ENCODE results near the gene PTPRS. TPM values are rescaled to one million over a fixed set of nuclear protein-coding genes. Genes with fewer than 3 reads are reported as not detected.

PTPRS gene
- total and polyA plus RNA-seq, 9 of the 15 experiments (the other 6 are each of a cell fraction or from before 2014, with no cell fraction given) = 1.1 to 49.4 (median 14.1) TPM

- TF ChIP-seq, protein P1, sequence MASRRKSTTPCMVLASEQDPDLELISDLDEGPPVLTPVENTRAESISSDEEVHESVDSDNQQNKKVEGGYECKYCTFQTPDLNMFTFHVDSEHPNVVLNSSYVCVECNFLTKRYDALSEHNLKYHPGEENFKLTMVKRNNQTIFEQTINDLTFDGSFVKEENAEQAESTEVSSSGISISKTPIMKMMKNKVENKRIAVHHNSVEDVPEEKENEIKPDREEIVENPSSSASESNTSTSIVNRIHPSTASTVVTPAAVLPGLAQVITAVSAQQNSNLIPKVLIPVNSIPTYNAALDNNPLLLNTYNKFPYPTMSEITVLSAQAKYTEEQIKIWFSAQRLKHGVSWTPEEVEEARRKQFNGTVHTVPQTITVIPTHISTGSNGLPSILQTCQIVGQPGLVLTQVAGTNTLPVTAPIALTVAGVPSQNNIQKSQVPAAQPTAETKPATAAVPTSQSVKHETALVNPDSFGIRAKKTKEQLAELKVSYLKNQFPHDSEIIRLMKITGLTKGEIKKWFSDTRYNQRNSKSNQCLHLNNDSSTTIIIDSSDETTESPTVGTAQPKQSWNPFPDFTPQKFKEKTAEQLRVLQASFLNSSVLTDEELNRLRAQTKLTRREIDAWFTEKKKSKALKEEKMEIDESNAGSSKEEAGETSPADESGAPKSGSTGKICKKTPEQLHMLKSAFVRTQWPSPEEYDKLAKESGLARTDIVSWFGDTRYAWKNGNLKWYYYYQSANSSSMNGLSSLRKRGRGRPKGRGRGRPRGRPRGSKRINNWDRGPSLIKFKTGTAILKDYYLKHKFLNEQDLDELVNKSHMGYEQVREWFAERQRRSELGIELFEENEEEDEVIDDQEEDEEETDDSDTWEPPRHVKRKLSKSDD (conservative IDR thresholded peaks at IDR 0.05; ENCODE audit: low read length) = no peak
- no peak for TF ChIP-seq ILK (tag; IDR thresholded peaks at IDR 0.05; ENCODE audit: borderline replicate concordance, low read depth)
- TF ChIP-seq KDM5B (IDR thresholded peaks at IDR 0.05; ENCODE audit: insufficient replicate concordance, low read depth, low read length) = peak; percentile 96
- TF ChIP-seq SMC3 (conservative IDR thresholded peaks at IDR 0.05; ENCODE audit: insufficient read depth, low read depth, low read length) = no peak
- no peak for TF ChIP-seq SP1 (CRISPR knock-in tag; IDR thresholded peaks at IDR 0.05)
- peak in 1 of 2 experiments; percentile 70; a peak in 2 of 4 replicates for TF ChIP-seq SRF (CRISPR knock-in tag; IDR thresholded peaks at IDR 0.05)
- 0 out of 4 replicates have a peak, but pooled peaks of 1 of the 2 experiments have one; percentile 45 for TF ChIP-seq ETV6 (IDR thresholded peaks at IDR 0.05; ENCODE audit: borderline replicate concordance in 1 of 2, low read depth in 2 of 2, low read length in 1 of 2)
- no peak for TF ChIP-seq ETV6 (CRISPR knock-in tag; IDR thresholded peaks at IDR 0.05; ENCODE audit: borderline replicate concordance)
- no peak for TF ChIP-seq ZBTB11 (CRISPR knock-in tag; IDR thresholded peaks at IDR 0.05)
- 0 out of 2 replicates have a peak, but pooled peaks have one; percentile 20 for TF ChIP-seq STAT5A (IDR thresholded peaks at IDR 0.05; ENCODE audit: borderline replicate concordance, low read length)
- TF ChIP-seq SREBF1 (IDR thresholded peaks at IDR 0.05; ENCODE audit: borderline replicate concordance, low read depth, low read length) = no peak
- peak; percentile 86 for TF ChIP-seq POLR2B (IDR thresholded peaks at IDR 0.05; ENCODE audit: low read depth, partially characterized antibody)
- TF ChIP-seq CHCHD3 (CRISPR knock-in tag; IDR thresholded peaks at IDR 0.05) = peak; percentile 96
- no peak for TF ChIP-seq ZBTB12 (CRISPR knock-in tag; IDR thresholded peaks at IDR 0.05)
- TF ChIP-seq GATA2 (CRISPR knock-in tag; IDR thresholded peaks at IDR 0.05) = no peak
- no peak for TF ChIP-seq NR1H2 (CRISPR knock-in tag; IDR thresholded peaks at IDR 0.05)
Observed at GRCh38 chr19:5308451-5309437, 31.9 kb downstream of the PTPRS start (continued).

All from K562 (cell line).